Measurements from ENCODE around the gene NBR1.

DNA sequence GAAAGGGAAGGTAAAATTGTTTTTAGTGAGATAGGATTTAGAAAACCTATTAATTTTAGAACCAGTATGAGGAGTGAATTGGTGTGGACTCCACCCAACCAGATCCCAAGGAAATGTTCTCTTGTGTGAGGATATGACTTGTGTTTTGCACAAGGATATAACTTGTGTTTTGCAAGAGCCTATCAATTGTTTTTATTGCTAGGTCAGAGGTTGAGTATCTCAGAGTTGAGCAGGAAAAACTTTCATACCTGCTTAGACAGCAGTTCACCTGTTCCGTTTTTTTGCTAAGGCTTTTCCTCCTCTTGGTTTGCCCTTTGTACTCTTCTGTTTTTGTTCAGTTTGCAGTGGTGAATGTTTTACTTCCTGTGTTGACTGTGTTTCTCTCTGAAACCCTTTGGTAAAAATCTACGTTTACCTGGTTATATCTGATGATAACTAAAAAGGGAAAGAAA, 5.1 kb downstream of the NBR1 start:
- TF ChIP-seq, protein P1, sequence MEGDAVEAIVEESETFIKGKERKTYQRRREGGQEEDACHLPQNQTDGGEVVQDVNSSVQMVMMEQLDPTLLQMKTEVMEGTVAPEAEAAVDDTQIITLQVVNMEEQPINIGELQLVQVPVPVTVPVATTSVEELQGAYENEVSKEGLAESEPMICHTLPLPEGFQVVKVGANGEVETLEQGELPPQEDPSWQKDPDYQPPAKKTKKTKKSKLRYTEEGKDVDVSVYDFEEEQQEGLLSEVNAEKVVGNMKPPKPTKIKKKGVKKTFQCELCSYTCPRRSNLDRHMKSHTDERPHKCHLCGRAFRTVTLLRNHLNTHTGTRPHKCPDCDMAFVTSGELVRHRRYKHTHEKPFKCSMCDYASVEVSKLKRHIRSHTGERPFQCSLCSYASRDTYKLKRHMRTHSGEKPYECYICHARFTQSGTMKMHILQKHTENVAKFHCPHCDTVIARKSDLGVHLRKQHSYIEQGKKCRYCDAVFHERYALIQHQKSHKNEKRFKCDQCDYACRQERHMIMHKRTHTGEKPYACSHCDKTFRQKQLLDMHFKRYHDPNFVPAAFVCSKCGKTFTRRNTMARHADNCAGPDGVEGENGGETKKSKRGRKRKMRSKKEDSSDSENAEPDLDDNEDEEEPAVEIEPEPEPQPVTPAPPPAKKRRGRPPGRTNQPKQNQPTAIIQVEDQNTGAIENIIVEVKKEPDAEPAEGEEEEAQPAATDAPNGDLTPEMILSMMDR (IDR thresholded peaks at IDR 0.05; ENCODE audit: low read length), result no peak
- no peak for TF ChIP-seq EZH2 (IDR thresholded peaks at IDR 0.05; ENCODE audit: borderline replicate concordance, low read length)

Measured in OCI-LY1 (cell line).